ENCODE results near the gene SULF2.

SULF2 gene

GRCh38 chr20:47758517-47759450, 26.5 kb downstream of the SULF2 start:
- no peak for TF ChIP-seq CTCF (IDR thresholded peaks at IDR 0.05; ENCODE audit: low read depth, low read length)
- no peak overlapping the region for H3K4me3 ChIP-seq (ENCODE audit: low read depth, low read length)
- H3K9me3 ChIP-seq (ENCODE audit: severe bottlenecking): no peaks in the 10 kb centered on the region
- no peaks in the 10 kb centered on the region for H3K36me3 ChIP-seq
- no peak for DNase-seq
- no peaks in the 10 kb centered on the region for H3K27me3 ChIP-seq (ENCODE audit: insufficient read depth, low read depth, severe bottlenecking)
- no peak overlapping the region for H3K27ac ChIP-seq

- Histone ChIP-seq H3K4me3 (ENCODE audit: low read depth, low read length) (no peak overlapping the region), H3K9me3 (ENCODE audit: severe bottlenecking) (no peaks in the 10 kb centered on the region), H3K27ac (no peak overlapping the region), H3K27me3 (ENCODE audit: insufficient read depth, low read depth, severe bottlenecking) (no peaks in the 10 kb centered on the region), H3K36me3 (no peaks in the 10 kb centered on the region)
- no peak for TF ChIP-seq CTCF (IDR thresholded peaks at IDR 0.05; ENCODE audit: low read depth, low read length)
- no peak for DNase-seq
Measured at GRCh38 chr20:47757145-47758035, 27.9 kb downstream of the SULF2 start.

- Histone ChIP-seq H3K9me3 (ENCODE audit: severe bottlenecking) (no peaks in the 10 kb centered on the region), H3K27me3 (ENCODE audit: insufficient read depth, low read depth, severe bottlenecking) (no peaks in the 10 kb centered on the region), H3K27ac (no peak overlapping the region), H3K36me3 (no peaks in the 10 kb centered on the region), H3K4me3 (ENCODE audit: low read depth, low read length) (no peak overlapping the region)
- no peak for TF ChIP-seq CTCF (IDR thresholded peaks at IDR 0.05; ENCODE audit: low read depth, low read length)
- no peak for DNase-seq
Measured at GRCh38 chr20:47754946-47755652, 30.2 kb downstream of the SULF2 start.

- H3K4me3 ChIP-seq (ENCODE audit: low read depth, low read length): no peak overlapping the region
- H3K36me3 ChIP-seq: no peaks in the 10 kb centered on the region
- H3K27ac ChIP-seq: no peak overlapping the region
- no peaks in the 10 kb centered on the region for H3K9me3 ChIP-seq (ENCODE audit: severe bottlenecking)
- DNase-seq: no peak
- no peaks in the 10 kb centered on the region for H3K27me3 ChIP-seq (ENCODE audit: insufficient read depth, low read depth, severe bottlenecking)
- TF ChIP-seq CTCF (IDR thresholded peaks at IDR 0.05; ENCODE audit: low read depth, low read length): no peak
Measured at GRCh38 chr20:47754388-47754715, 30.9 kb downstream of the SULF2 start.

- H3K36me3 ChIP-seq: no peaks in the 10 kb centered on the region
- H3K4me3 ChIP-seq (ENCODE audit: low read depth, low read length): no peak overlapping the region
- TF ChIP-seq CTCF (IDR thresholded peaks at IDR 0.05; ENCODE audit: low read depth, low read length): no peak
- no peaks in the 10 kb centered on the region for H3K9me3 ChIP-seq (ENCODE audit: severe bottlenecking)
- no peak for DNase-seq
- peak overlapping the region; percentile 31; the same call in 1 of the 2 replicates for H3K27ac ChIP-seq
- no peaks in the 10 kb centered on the region for H3K27me3 ChIP-seq (ENCODE audit: insufficient read depth, low read depth, severe bottlenecking)
Measured at GRCh38 chr20:47753576-47754387, 31.5 kb downstream of the SULF2 start.
